Smooth muscle cell (in vitro differentiated cells): ENCODE results near the gene UBE2K. TPM values are rescaled to one million over a fixed set of nuclear protein-coding genes. Genes with fewer than 3 reads are reported as not detected.
"Not testable (repeated sequence)": the region's sequence is repeated elsewhere in the genome, so short reads cannot be mapped to it uniquely, and the experiment has no call there.

ENCODE experiments used
- DNase-seq: peaks from one replicate; lab custom pipeline; 2025; ENCODE audit not compliant: unreplicated experiment; lab: John Stamatoyannopoulos, UW
- H2AFZ ChIP-seq: fragments of 200-600 bp; sonication (generic); 2 replicates; pipeline ENCODE4 v1.6.0; 2016; ENCODE audit warnings: antibody characterized with exemption, low read depth, mild to moderate bottlenecking
- H3F3A ChIP-seq: fragments of 200-600 bp; sonication (generic); 2 replicates; pipeline ENCODE4 v1.6.0; 2017; ENCODE audit warnings: antibody characterized with exemption, low read depth
- H3K27ac ChIP-seq: fragments of 200-600 bp; sonication (generic); 2 replicates; pipeline ENCODE4 v1.5.1; 2016; ENCODE audit warnings: low read depth, mild to moderate bottlenecking
- H3K27me3 ChIP-seq: fragments of 200-600 bp; sonication (generic); 2 replicates; pipeline ENCODE4 v1.6.1; 2016; ENCODE audit warnings: low read depth, mild to moderate bottlenecking
- H3K36me3 ChIP-seq: fragments of 200-600 bp; sonication (generic); 2 replicates; pipeline ENCODE4 v1.5.1; 2016; ENCODE audit warnings: low read depth
- H3K4me1 ChIP-seq: fragments of 200-600 bp; sonication (generic); 2 replicates; pipeline ENCODE4 v1.5.1; 2016; ENCODE audit warnings: low read depth
- H3K4me2 ChIP-seq: fragments of 200-600 bp; sonication (generic); 2 replicates; pipeline ENCODE4 v1.6.0; 2016; ENCODE audit warnings: mild to moderate bottlenecking
- H3K4me3 ChIP-seq: fragments of 200-600 bp; sonication (generic); 2 replicates; pipeline ENCODE4 v1.5.1; 2016; ENCODE audit warnings: mild to moderate bottlenecking
- H3K79me2 ChIP-seq: fragments of 200-600 bp; sonication (generic); 2 replicates; pipeline ENCODE4 v1.6.0; 2016; ENCODE audit warnings: low read depth, mild to moderate bottlenecking
- H3K9ac ChIP-seq: fragments of 200-600 bp; sonication (generic); 2 replicates; pipeline ENCODE4 v1.6.0; 2016; ENCODE audit warnings: low read depth
- H3K9me3 ChIP-seq: fragments of 200-600 bp; sonication (generic); replicated peaks from 2 replicates; pipeline ENCODE4 v1.5.1; 2016; ENCODE audit warnings: low read depth
- H4K20me1 ChIP-seq: fragments of 200-600 bp; sonication (generic); 2 replicates; pipeline ENCODE4 v1.6.0; 2016; ENCODE audit warnings: low read depth
- CTCF ChIP-seq: fragments of 200-600 bp; sonication (generic); IDR thresholded peaks from 2 replicates; pipeline ENCODE4 v1.5.1; 2017; ENCODE audit warnings: borderline replicate concordance, mild to moderate bottlenecking, antibody characterized with exemption; ENCODE audit not compliant: insufficient read depth, poor library complexity, severe bottlenecking
- WGBS: methylation state at CpG from one replicate; pipeline ENCODE4 v1.1.7; 2016; ENCODE audit warnings: low lambda C conversion rate; 5-methylcytosine and 5-hydroxymethylcytosine counted together
- polyA plus RNA-seq: library from polyadenylated mRNA; unstranded; fragments of >200 nt; fragmentation: Nextera tagmentation; extraction: Ambion mirVana; gene quantifications from 2 replicates; pipeline ENCODE4 v1.2.1, GENCODE V29; 2016
- total RNA-seq: library from RNA; depleted of rRNA; stranded (reverse); fragments of >200 nt; gene quantifications from 2 replicates; pipeline ENCODE4 v1.2.3, GENCODE V29; 2014

The UBE2K gene
- total and polyA plus RNA-seq, 2 experiments from 2014 or later: 25.8 to 84.1 TPM

DNA sequence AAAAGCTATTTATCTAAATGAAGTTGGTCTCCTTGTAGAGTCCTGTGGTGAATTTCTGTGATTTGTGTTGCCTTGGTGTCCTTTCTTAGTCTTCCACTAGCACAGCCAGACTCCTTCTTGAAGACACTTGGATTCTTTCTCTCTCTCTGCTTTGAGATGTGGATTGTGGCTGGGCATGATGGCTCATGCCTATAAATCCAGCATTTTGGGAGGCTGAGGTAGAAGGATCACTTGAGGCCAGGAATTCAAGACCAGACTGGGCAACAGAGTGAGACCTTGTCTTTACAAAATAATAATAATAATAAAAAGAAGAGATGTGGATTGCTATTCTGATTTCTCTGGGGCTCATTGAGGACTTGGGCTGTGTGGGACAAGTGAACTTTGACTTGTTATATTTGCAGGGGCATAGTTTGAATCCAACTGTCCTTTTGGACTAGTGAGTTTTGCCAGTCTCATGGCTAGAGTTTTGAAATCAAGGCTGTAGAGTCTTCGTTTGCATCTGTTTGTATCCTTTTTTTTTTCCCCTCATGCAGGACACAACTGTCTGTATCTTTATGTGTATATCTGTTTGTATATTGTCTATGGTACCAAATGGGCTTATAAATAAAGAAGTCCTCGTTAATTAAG, 48.2 kb upstream of the UBE2K start:
- no peaks in the 10 kb centered on the region for H3K27me3 ChIP-seq
- no peaks in the 10 kb centered on the region for H3K79me2 ChIP-seq
- H3K27ac ChIP-seq: no peak overlapping the region
- H4K20me1 ChIP-seq: no peaks in the 10 kb centered on the region
- no peak for DNase-seq
- no peaks in the 10 kb centered on the region for H3F3A ChIP-seq
- H3K4me1 ChIP-seq: no peaks in the 10 kb centered on the region
- TF ChIP-seq CTCF: no peak
- no peaks in the 10 kb centered on the region for H3K9me3 ChIP-seq
- no peak overlapping the region for H3K4me3 ChIP-seq
- no peak overlapping the region for H2AFZ ChIP-seq
- H3K9ac ChIP-seq: no peak overlapping the region
- no peaks in the 10 kb centered on the region for H3K36me3 ChIP-seq
- 91% methylated on average over 2 of the region's 2 CpGs for WGBS
- no peak overlapping the region for H3K4me2 ChIP-seq

- not testable (repeated sequence) for H3K4me2 ChIP-seq, H3K27me3 ChIP-seq, H3K79me2 ChIP-seq, H2AFZ ChIP-seq, H3K4me1 ChIP-seq, DNase-seq, H3K9me3 ChIP-seq, H3K4me3 ChIP-seq, H3F3A ChIP-seq, H3K36me3 ChIP-seq, H4K20me1 ChIP-seq, H3K27ac ChIP-seq, H3K9ac ChIP-seq
- 95% methylated on average over 4 of the region's 4 CpGs for WGBS
Observed at GRCh38 chr4:39651586-39651985, 46.4 kb upstream of the UBE2K start.

DNA sequence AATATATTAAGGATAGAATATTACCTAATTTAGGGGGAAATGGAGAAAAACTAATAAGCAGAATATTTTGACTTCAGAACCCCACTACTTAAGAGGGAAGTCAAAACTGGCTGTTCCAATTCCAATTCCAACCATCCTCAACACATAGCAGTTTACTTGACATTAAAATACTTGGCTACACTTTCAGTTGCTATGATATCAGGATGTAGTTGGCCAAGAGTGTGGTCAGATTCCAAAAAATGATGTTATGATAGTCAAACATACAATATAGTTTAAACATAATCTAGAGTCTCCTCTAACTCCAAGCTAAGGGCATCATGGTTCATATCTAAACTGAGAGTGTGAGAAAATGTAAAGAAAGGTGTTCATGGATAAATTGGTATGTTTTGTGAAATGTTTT, 42.7 kb upstream of the UBE2K start:
- H3K4me2 ChIP-seq: no peak overlapping the region
- no peaks in the 10 kb centered on the region for H4K20me1 ChIP-seq
- H3K4me3 ChIP-seq: no peak overlapping the region
- no peaks in the 10 kb centered on the region for H3F3A ChIP-seq
- H3K9ac ChIP-seq: no peak overlapping the region
- TF ChIP-seq CTCF: no peak
- H2AFZ ChIP-seq: no peak overlapping the region
- H3K79me2 ChIP-seq: no peaks in the 10 kb centered on the region
- H3K36me3 ChIP-seq: no peaks in the 10 kb centered on the region
- H3K9me3 ChIP-seq: no peaks in the 10 kb centered on the region
- H3K4me1 ChIP-seq: no peaks in the 10 kb centered on the region
- H3K27me3 ChIP-seq: no peaks in the 10 kb centered on the region
- DNase-seq: no peak
- no peak overlapping the region for H3K27ac ChIP-seq

DNA sequence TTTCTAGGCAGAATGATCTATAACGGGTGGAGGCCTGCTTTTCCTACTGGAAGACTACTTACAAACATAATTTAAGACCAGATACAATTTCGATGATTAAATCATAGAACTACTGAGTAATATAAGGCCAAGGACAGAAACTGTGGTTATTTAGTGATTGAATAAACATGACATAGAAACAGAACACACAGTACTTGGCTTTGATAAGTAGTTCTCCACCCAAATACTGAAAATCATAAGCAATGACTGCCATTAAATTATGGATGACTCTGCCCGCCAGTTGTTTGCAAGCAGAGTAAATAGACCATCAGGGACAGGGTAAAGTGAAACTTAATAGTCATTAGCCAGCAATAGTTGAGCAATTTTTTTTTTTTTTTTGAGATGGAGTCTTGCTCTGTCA, 42.1 kb upstream of the UBE2K start:
- Histone ChIP-seq H4K20me1 (no peaks in the 10 kb centered on the region), H3K4me1 (no peaks in the 10 kb centered on the region), H3F3A (no peaks in the 10 kb centered on the region), H3K9ac (no peak overlapping the region), H3K9me3 (no peaks in the 10 kb centered on the region), H3K27me3 (no peaks in the 10 kb centered on the region), H3K4me2 (no peak overlapping the region), H3K27ac (no peak overlapping the region), H3K4me3 (no peak overlapping the region), H3K79me2 (no peaks in the 10 kb centered on the region), H3K36me3 (no peaks in the 10 kb centered on the region), H2AFZ (no peak overlapping the region)
- 96% methylated on average over 3 of the region's 3 CpGs for WGBS
- DNase-seq: no peak
- TF ChIP-seq CTCF: no peak

- WGBS: 87% methylated on average over 5 of the region's 5 CpGs
- not testable (repeated sequence) for H2AFZ ChIP-seq, H3K4me3 ChIP-seq, H3K36me3 ChIP-seq, H3K9me3 ChIP-seq, H3K27me3 ChIP-seq, H3K79me2 ChIP-seq, H4K20me1 ChIP-seq, H3K4me2 ChIP-seq, H3K27ac ChIP-seq, H3F3A ChIP-seq, DNase-seq, H3K4me1 ChIP-seq, H3K9ac ChIP-seq
Observed at GRCh38 chr4:39656638-39657037, 41.3 kb upstream of the UBE2K start.
